HL-60 (cell line): ENCODE measurements around the gene SF3B2.

Source experiments
- DNase-seq, 2 experiments: peaks; one replicate each; pipeline ENCODE4 v3.0.0-alpha.2; 2010 to 2020; ENCODE audit warnings: low read depth in 1 of 2, low spot score in 1 of 2
- H3K27ac ChIP-seq: fragments of 250-450 bp; sonication (Bioruptor Pico); replicated peaks from 2 replicates; pipeline ENCODE4 v1.5.1; 2020; ENCODE audit warnings: mild to moderate bottlenecking, moderate library complexity
- H3K27me3 ChIP-seq: fragments of 250-450 bp; sonication (Bioruptor Pico); 2 replicates; pipeline ENCODE4 v1.5.1; 2021; ENCODE audit warnings: mild to moderate bottlenecking, moderate library complexity; ENCODE audit not compliant: insufficient read depth, poor library complexity, severe bottlenecking
- H3K4me3 ChIP-seq: replicated peaks from 2 replicates; pipeline ENCODE4 v1.5.1; 2011; ENCODE audit warnings: mild to moderate bottlenecking, control low read depth, low read length; ENCODE audit not compliant: insufficient read depth
- CTCF ChIP-seq: IDR thresholded peaks from one replicate; pipeline ENCODE4 v1.5.1; 2011; ENCODE audit warnings: low read length, control low read depth, inconsistent platforms; ENCODE audit not compliant: insufficient read depth
- GABPA ChIP-seq: IDR thresholded peaks from 2 replicates; pipeline ENCODE4 v1.6.1; 2012; ENCODE audit warnings: low read depth
- POLR2AphosphoS5 ChIP-seq: IDR thresholded peaks from 2 replicates; pipeline ENCODE4 v1.6.1; 2012; ENCODE audit warnings: low read depth
- REST ChIP-seq: IDR thresholded peaks from 2 replicates; pipeline ENCODE4 v1.6.1; 2012; ENCODE audit warnings: low read depth; ENCODE audit not compliant: insufficient replicate concordance
- SPI1 ChIP-seq: IDR thresholded peaks from 2 replicates; pipeline ENCODE4 v1.6.1; 2012; ENCODE audit warnings: low read depth, mild to moderate bottlenecking, borderline replicate concordance

Gene SF3B2

GRCh38 chr11:66012946-66013761 lies 39.0 kb upstream of the SF3B2 start:
- Histone ChIP-seq H3K27ac (no peak overlapping the region), H3K27me3 (peaks cover 9% of the 10 kb centered on the region), H3K4me3 (no peak overlapping the region)
- DNase-seq: peak in 1 of 2 experiments; percentile 47
- TF ChIP-seq GABPA (no peak), REST (peak; percentile 87), CTCF (no peak), POLR2AphosphoS5 (no peak), SPI1 (peak; percentile 46; the same call in 1 of the 2 replicates)

GRCh38 chr11:66013762-66014100 lies 38.4 kb upstream of the SF3B2 start:
- no peak for TF ChIP-seq CTCF
- TF ChIP-seq POLR2AphosphoS5: no peak
- TF ChIP-seq GABPA: no peak
- TF ChIP-seq SPI1: no peak
- no peak for TF ChIP-seq REST
- no peak for DNase-seq
- Histone ChIP-seq H3K4me3 (no peak overlapping the region), H3K27me3 (peaks cover 9% of the 10 kb centered on the region), H3K27ac (no peak overlapping the region)

- no peak for TF ChIP-seq REST
- TF ChIP-seq CTCF: no peak
- TF ChIP-seq POLR2AphosphoS5: no peak
- TF ChIP-seq GABPA: no peak
- TF ChIP-seq SPI1: no peak
- DNase-seq: no peak
- no peak overlapping the region for H3K4me3 ChIP-seq
- H3K27me3 ChIP-seq: peaks cover 9% of the 10 kb centered on the region
- no peak overlapping the region for H3K27ac ChIP-seq
These were observed 37.2 kb upstream of the SF3B2 start for GRCh38 chr11:66014804-66015453.
